HUES64 (cell line): Measurements from ENCODE around the gene RPL18.

ENCODE experiments used
- H3K27ac ChIP-seq: 2 replicates; pipeline ENCODE4 v1.7.0; 2013; ENCODE audit warnings: low read depth, low read length, inconsistent platforms
- H3K27me3 ChIP-seq: 2 replicates; pipeline ENCODE4 v1.6.1; 2013; ENCODE audit warnings: mild to moderate bottlenecking, low read length; ENCODE audit not compliant: insufficient read depth
- H3K36me3 ChIP-seq: 2 replicates; pipeline ENCODE4 v1.6.1; 2013; ENCODE audit warnings: mild to moderate bottlenecking, low read length; ENCODE audit not compliant: insufficient read depth
- H3K4me1 ChIP-seq: 2 replicates; pipeline ENCODE4 v1.6.1; 2013; ENCODE audit warnings: mild to moderate bottlenecking, low read length, moderate library complexity; ENCODE audit not compliant: insufficient read depth
- H3K4me3 ChIP-seq: 2 replicates; pipeline ENCODE4 v1.5.1; 2013; ENCODE audit warnings: mild to moderate bottlenecking, low read length, moderate library complexity
- H3K9ac ChIP-seq: 2 replicates; pipeline ENCODE4 v1.6.1; 2013; ENCODE audit warnings: mild to moderate bottlenecking, low read depth, low read length
- H3K9me3 ChIP-seq: 2 replicates; pipeline ENCODE4 v1.6.1; 2013; ENCODE audit warnings: low read depth, low read length; ENCODE audit not compliant: insufficient read depth
- WGBS: fragments of 150-250, 120-280 bp; methylation state at CpG from one replicate; pipeline ENCODE4 v1.1.7; 2013; ENCODE audit warnings: missing lambda C conversion rate; 5-methylcytosine and 5-hydroxymethylcytosine counted together

Gene RPL18

GRCh38 chr19:48608798-48609263 is 10.1 kb downstream of the RPL18 start:
- no peak overlapping the region for H3K9ac ChIP-seq
- no peaks in the 10 kb centered on the region for H3K9me3 ChIP-seq
- H3K36me3 ChIP-seq, result no peaks in the 10 kb centered on the region
- no peaks in the 10 kb centered on the region for H3K4me1 ChIP-seq
- 71% methylated on average over 6 of the region's 9 CpGs for WGBS
- no peak overlapping the region for H3K4me3 ChIP-seq
- H3K27me3 ChIP-seq, result no peaks in the 10 kb centered on the region
- H3K27ac ChIP-seq, result no peak overlapping the region

DNA sequence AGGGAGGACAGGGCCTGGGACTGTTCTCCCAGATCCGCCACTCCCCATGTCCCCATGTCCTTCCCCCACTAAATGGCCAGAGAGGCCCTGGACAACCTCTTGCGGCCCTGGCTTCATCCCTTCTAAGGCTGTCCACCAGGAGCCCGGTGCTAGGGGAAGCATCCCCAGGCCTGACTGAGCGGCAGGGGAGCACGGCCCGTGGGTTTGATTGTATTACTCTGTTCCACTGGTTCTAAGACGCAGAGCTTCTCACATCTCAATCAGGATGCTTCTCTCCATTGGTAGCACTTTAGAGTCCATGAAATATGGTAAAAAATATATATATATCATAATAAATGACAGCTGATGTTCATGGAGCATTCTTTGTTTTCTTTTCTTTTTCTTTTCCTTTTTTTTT is 11.6 kb downstream of the RPL18 start:
- Histone ChIP-seq H3K9me3 (no peaks in the 10 kb centered on the region), H3K9ac (no peak overlapping the region), H3K4me3 (no peak overlapping the region), H3K4me1 (no peaks in the 10 kb centered on the region), H3K27me3 (no peaks in the 10 kb centered on the region), H3K36me3 (no peaks in the 10 kb centered on the region), H3K27ac (no peak overlapping the region)
- WGBS, result 94% methylated on average over 7 of the region's 7 CpGs

DNA sequence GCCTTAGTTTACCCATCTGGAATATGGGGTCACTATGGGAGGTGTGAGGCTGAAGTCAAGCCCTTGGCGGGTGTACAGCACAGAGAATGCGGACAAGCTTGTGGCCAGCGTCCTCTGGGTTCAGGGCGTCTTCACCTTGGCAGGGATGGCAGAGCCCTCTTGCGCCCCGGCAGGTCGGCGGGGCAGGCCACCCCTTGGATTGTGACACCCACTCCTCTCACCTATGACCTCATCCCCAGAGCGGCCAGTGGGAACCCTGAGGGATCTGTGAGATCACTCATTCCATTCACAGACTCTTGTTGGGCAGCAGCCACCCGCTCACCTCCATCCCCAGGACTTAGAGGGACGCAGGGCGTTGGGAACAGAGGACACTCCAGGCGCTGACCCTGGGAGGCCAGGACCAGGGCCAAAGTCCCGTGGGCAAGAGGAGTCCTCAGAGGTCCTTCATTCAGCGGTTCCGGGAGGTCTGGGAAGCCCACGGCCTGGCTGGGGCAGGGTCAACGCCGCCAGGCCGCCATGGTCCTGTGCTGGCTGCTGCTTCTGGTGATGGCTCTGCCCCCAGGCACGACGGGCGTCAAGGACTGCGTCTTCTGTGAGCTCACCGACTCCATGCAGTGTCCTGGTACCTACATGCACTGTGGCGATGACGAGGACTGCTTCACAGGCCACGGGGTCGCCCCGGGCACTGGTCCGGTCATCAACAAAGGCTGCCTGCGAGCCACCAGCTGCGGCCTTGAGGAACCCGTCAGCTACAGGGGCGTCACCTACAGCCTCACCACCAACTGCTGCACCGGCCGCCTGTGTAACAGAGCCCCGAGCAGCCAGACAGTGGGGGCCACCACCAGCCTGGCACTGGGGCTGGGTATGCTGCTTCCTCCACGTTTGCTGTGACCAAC is 12.3 kb downstream of the RPL18 start, which contains the start of gene SPACA4:
TSS of gene SPACA4 (plus strand) at position 280 of the 896 bp plus-strand sequence. CDS start at position 517, 237 bp downstream.
- Histone ChIP-seq H3K36me3 (no peaks in the 10 kb centered on the region), H3K4me3 (no peak within 1 kb of the TSS), H3K9me3 (no peaks in the 10 kb centered on the region), H3K27me3 (no peaks in the 10 kb centered on the region), H3K9ac (no peak within 1 kb of the TSS), H3K27ac (no peak within 1 kb of the TSS), H3K4me1 (no peaks in the 10 kb centered on the region)
- WGBS, result 94% methylated on average over 39 of the region's 39 CpGs

DNA sequence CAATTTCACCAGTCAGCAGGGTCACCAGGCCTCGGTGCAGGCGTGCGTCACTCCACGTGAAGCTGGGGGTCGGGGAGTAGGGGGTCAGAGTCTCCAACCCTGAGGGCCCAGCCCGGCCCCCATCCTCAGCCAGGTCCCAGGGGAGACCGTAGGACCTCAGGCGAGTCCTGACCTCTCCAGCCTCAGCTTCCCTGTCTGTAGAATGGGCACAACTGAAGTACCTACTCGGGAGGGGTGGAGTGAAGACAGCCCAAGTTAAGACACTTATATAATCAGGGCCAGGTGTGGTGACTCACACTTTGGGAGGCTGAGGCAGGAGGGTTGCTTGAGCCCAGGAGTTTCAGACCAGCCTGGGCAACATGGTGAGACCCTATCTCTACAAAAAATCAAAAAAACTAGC is 15.1 kb downstream of the RPL18 start:
- 96% methylated on average over 9 of the region's 9 CpGs for WGBS

DNA sequence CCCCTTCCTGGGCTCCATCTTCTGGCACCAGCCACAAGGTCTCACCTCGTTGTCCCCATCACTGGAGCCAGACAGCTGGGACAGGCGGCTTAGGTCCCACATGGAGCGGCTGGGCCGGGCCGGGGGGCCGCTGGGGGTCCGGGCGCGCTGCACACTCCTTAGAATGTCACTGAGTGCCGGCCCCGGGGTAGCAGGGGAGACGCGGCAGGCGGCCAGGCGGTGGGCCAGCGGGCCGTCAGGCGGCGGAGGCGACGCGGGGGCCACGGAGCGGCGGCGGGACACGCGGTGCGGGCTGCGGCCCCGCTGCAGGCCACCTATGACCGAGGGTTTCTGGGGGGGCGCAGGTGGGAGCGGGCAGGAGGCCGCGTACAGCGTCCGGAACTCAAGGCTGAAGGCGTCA is 15.5 kb downstream of the RPL18 start:
- no peaks in the 10 kb centered on the region for H3K36me3 ChIP-seq
- no peaks in the 10 kb centered on the region for H3K4me1 ChIP-seq
- no peaks in the 10 kb centered on the region for H3K9me3 ChIP-seq
- no peaks in the 10 kb centered on the region for H3K27me3 ChIP-seq
- H3K4me3 ChIP-seq, result no peak overlapping the region
- H3K9ac ChIP-seq, result no peak overlapping the region
- no peak overlapping the region for H3K27ac ChIP-seq
- 96% methylated on average over 39 of the region's 39 CpGs for WGBS

More for the DNA sequence above, 15.1 kb downstream of the RPL18 start:
- no peaks in the 10 kb centered on the region for H3K27me3 ChIP-seq
- H3K9me3 ChIP-seq, result no peaks in the 10 kb centered on the region
- no peak overlapping the region for H3K9ac ChIP-seq
- no peak overlapping the region for H3K4me3 ChIP-seq
- H3K27ac ChIP-seq, result no peak overlapping the region
- no peaks in the 10 kb centered on the region for H3K36me3 ChIP-seq
- no peaks in the 10 kb centered on the region for H3K4me1 ChIP-seq

DNA sequence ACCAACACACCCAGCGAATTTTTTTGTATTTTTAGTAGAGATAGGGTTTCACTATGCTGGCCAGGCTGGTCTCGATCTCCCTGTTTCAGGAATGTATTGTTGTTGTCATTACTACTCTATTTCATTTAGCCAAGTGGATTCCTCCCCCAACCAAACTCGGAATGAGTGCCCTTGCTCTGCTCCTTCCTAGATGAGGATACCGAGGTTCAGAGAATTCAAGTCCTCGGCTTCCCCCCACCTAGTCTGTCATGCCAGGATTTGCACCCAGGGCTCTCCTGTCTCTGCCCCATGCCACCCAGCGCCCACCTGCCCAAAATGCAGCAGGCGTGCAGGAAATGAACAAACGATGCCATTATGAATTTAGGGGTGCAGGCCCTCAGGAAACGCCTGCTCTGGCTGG is 16.0 kb downstream of the RPL18 start:
- Histone ChIP-seq H3K27me3 (no peaks in the 10 kb centered on the region), H3K27ac (no peak overlapping the region)

GRCh38 chr19:48600679-48601417 is 18.1 kb downstream of the RPL18 start:
- Histone ChIP-seq H3K4me1 (no peaks in the 10 kb centered on the region), H3K9me3 (no peaks in the 10 kb centered on the region), H3K4me3 (no peak overlapping the region), H3K27ac (no peak overlapping the region), H3K36me3 (no peaks in the 10 kb centered on the region), H3K9ac (no peak overlapping the region), H3K27me3 (no peaks in the 10 kb centered on the region)
- 92% methylated on average over 21 of the region's 21 CpGs for WGBS

More for the DNA sequence above, 16.0 kb downstream of the RPL18 start:
- Histone ChIP-seq H3K36me3 (no peaks in the 10 kb centered on the region), H3K9me3 (no peaks in the 10 kb centered on the region), H3K4me1 (no peaks in the 10 kb centered on the region), H3K9ac (no peak overlapping the region), H3K4me3 (no peak overlapping the region)
- WGBS, result 95% methylated on average over 9 of the region's 9 CpGs

DNA sequence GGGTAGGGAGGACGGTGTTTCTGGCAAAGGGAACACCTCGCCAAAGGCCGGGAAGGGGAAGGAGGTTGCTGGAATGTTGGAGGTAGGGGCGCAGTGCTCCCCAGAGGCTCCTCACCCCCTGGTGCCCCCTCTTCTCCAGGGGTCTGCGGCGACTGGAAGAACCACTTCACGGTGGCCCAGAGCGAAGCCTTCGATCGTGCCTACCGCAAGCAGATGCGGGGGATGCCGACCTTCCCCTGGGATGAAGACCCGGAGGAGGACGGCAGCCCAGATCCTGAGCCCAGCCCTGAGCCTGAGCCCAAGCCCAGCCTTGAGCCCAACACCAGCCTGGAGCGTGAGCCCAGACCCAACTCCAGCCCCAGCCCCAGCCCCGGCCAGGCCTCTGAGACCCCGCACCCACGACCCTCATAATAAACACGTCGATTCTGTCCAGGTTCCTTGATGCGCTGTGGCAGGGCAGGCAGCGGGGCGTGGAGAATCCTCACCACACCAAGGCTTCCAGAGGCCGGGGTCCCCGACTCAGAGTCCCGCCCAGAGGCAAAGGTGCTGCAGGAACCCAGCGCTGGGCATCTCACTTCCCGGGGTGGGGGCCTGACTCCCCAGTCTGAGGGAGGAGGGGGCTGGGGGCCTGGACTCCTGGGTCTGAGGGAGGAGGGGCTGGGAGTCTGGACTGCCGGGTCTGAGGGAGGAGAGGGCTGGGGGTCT is 19.8 kb downstream of the RPL18 start:
- Histone ChIP-seq H3K36me3 (no peaks in the 10 kb centered on the region), H3K4me3 (no peak overlapping the region), H3K9ac (no peak overlapping the region), H3K9me3 (no peaks in the 10 kb centered on the region), H3K4me1 (no peaks in the 10 kb centered on the region), H3K27me3 (no peaks in the 10 kb centered on the region), H3K27ac (no peak overlapping the region)
- WGBS, result 85% methylated on average over 30 of the region's 30 CpGs

- H3K27me3 ChIP-seq, result no peaks in the 10 kb centered on the region
- H3K9ac ChIP-seq, result no peak overlapping the region
- H3K36me3 ChIP-seq, result no peaks in the 10 kb centered on the region
- H3K9me3 ChIP-seq, result no peaks in the 10 kb centered on the region
- 89% methylated on average over 39 of the region's 39 CpGs for WGBS
- no peak overlapping the region for H3K27ac ChIP-seq
- no peak overlapping the region for H3K4me3 ChIP-seq
- H3K4me1 ChIP-seq, result no peaks in the 10 kb centered on the region
Measured at GRCh38 chr19:48596679-48597465, 22.1 kb downstream of the RPL18 start.

DNA sequence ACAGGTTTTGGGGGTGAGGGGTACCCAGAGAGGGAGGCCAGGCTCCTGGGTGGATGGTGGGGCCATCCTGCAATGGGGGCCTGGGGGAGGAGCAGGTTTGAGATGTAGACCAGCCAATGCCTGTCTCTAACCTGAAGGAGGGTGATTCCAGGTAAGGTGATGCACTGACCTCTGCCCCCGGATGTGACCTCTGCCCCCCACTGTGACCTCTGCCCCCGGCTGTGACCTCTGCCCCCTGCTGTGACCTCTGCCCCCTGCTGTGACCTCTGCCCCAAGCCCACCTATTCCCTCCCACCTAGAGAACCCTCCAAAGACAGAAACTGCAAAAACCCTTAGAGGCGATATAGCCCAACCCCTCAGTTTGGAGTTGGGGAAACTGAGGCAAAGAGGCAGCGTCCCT is 22.7 kb downstream of the RPL18 start:
- no peak overlapping the region for H3K9ac ChIP-seq
- 96% methylated on average over 3 of the region's 4 CpGs for WGBS

More for the DNA sequence above, 22.7 kb downstream of the RPL18 start:
- Histone ChIP-seq H3K9me3 (no peaks in the 10 kb centered on the region), H3K4me1 (no peaks in the 10 kb centered on the region), H3K27ac (no peak overlapping the region), H3K36me3 (no peaks in the 10 kb centered on the region), H3K4me3 (no peak overlapping the region), H3K27me3 (no peaks in the 10 kb centered on the region)
